GM18868 (cell line): ENCODE data around the gene AFG1L.

ENCODE experiments used
- ATAC-seq: cut with Tn5 transposase; IDR thresholded peaks from one replicate; pipeline ENCODE4 v1.9.1; 2021; ENCODE audit warnings: mild to moderate bottlenecking, moderate library complexity; ENCODE audit not compliant: unreplicated experiment

AFG1L gene

GRCh38 chr6:108568101-108568500 is 273.2 kb downstream of the AFG1L start:
- no peak for ATAC-seq

- ATAC-seq, result no peak
Measured at GRCh38 chr6:108568551-108569305, 273.9 kb downstream of the AFG1L start.

GRCh38 chr6:108570517-108570916 is 275.7 kb downstream of the AFG1L start:
- no peak for ATAC-seq

- no peak for ATAC-seq
Measured at GRCh38 chr6:108574457-108575141, 279.7 kb downstream of the AFG1L start.
